ENCODE data around the gene RGS9BP.

The RGS9BP gene

GRCh38 chr19:32682317-32682716 is 6.7 kb downstream of the RGS9BP start:
- Histone ChIP-seq H4K8ac (ENCODE audit: low read depth, low read length) (no peak overlapping the region), H3K4me2 (ENCODE audit: low read length) (no peak overlapping the region), H3K4me3 (ENCODE audit: low read depth, low read length) (no peak overlapping the region), H3K27ac (ENCODE audit: low read depth, low read length) (no peak overlapping the region), H3K9ac (ENCODE audit: low read length) (no peak overlapping the region), H3K9me3 (ENCODE audit: insufficient read depth, low read depth, low read length) (no peaks in the 10 kb centered on the region), H4K12ac (ENCODE audit: low read depth, low read length) (no peak overlapping the region), H3K23ac (ENCODE audit: low read length) (no peak overlapping the region), H2AFZ (ENCODE audit: insufficient read depth, low read length, poor library complexity) (no peak overlapping the region), H3K18ac (ENCODE audit: low read length) (no peak overlapping the region), H2AK5ac (ENCODE audit: low read length) (no peak overlapping the region), H3K4me1 (ENCODE audit: control insufficient read depth in 1 of 2, insufficient read depth in 2 of 2, low read length in 2 of 2) (peaks cover 0 to 2% of the 10 kb centered on the region in 2 experiments), H2BK5ac (ENCODE audit: low read depth, low read length, poor library complexity) (no peak overlapping the region), H3K79me1 (ENCODE audit: low read length) (no peaks in the 10 kb centered on the region), H2BK12ac (ENCODE audit: low read length) (no peak overlapping the region), H2BK120ac (ENCODE audit: insufficient read depth, low read length, poor library complexity) (no peak overlapping the region), H3K14ac (ENCODE audit: low read length) (no peak overlapping the region), H3K79me2 (ENCODE audit: control insufficient read depth, insufficient read depth, low read length, poor library complexity) (no peaks in the 10 kb centered on the region), H3K4ac (ENCODE audit: low read depth, low read length) (no peak overlapping the region), H3K36me3 (ENCODE audit: control insufficient read depth in 1 of 2, insufficient read depth in 2 of 2, low read length in 2 of 2) (no peaks in the 10 kb centered on the region), H4K91ac (ENCODE audit: low read depth, low read length) (no peak overlapping the region), H3K27me3 (ENCODE audit: insufficient read depth, low read length) (peaks cover 3% of the 10 kb centered on the region)
- WGBS (ENCODE audit: extremely low coverage, insufficient coverage, insufficient read length) = no CpG with 5 or more reads among the region's 4 CpGs
- peak; percentile 21 to 51 for DNase-seq

DNA sequence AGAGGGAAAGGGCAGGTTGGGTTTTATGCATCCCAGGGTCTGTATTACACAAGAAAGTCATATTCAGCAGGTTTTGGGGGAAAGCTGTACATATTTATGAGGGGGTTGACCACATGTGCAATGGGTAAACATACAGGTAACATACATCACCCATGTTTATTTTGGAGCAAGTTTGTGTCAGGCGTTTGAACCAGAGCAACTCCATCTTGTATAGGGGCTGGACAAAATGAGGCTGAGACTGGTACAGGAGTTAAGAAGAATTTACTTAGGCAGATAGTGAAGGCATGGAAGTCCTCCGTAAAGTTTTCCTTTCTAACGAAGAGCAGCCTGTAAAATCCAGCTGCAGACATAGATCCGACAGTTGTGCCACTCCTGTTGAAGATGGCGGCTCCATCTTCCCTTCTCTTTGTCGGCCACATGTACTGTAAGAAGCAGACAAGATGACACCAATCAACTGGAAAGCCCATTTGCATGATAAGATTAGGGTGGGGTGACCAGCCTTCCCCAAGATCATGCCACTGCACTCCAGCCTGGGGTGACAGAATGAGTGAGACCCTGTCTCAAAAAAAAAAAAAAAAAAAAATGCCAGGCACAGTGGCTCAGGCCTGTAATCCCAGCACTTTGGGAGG is 11.3 kb downstream of the RGS9BP start:
- Histone ChIP-seq H3K4me3 (ENCODE audit: low read depth, low read length) (no peak overlapping the region), H3K4me2 (ENCODE audit: low read length) (no peak overlapping the region), H3K79me2 (ENCODE audit: control insufficient read depth, insufficient read depth, low read length, poor library complexity) (peaks cover under 1% of the 10 kb centered on the region), H3K36me3 (ENCODE audit: control insufficient read depth in 1 of 2, insufficient read depth in 2 of 2, low read length in 2 of 2) (no peaks in the 10 kb centered on the region), H3K18ac (ENCODE audit: low read length) (no peak overlapping the region), H3K79me1 (ENCODE audit: low read length) (peaks cover 4% of the 10 kb centered on the region), H3K9ac (ENCODE audit: low read length) (no peak overlapping the region), H3K27me3 (ENCODE audit: insufficient read depth, low read length) (no peaks in the 10 kb centered on the region), H3K9me3 (ENCODE audit: insufficient read depth, low read depth, low read length) (no peaks in the 10 kb centered on the region), H2BK5ac (ENCODE audit: low read depth, low read length, poor library complexity) (no peak overlapping the region), H2AK5ac (ENCODE audit: low read length) (no peak overlapping the region), H3K27ac (ENCODE audit: low read depth, low read length) (no peak overlapping the region), H3K4me1 (ENCODE audit: control insufficient read depth in 1 of 2, insufficient read depth in 2 of 2, low read length in 2 of 2) (peaks cover 0 to 6% of the 10 kb centered on the region in 2 experiments), H3K4ac (ENCODE audit: low read depth, low read length) (no peak overlapping the region), H2BK12ac (ENCODE audit: low read length) (no peak overlapping the region), H4K91ac (ENCODE audit: low read depth, low read length) (no peak overlapping the region), H3K14ac (ENCODE audit: low read length) (no peak overlapping the region), H4K8ac (ENCODE audit: low read depth, low read length) (no peak overlapping the region), H4K12ac (ENCODE audit: low read depth, low read length) (no peak overlapping the region), H3K23ac (ENCODE audit: low read length) (no peak overlapping the region), H2AFZ (ENCODE audit: insufficient read depth, low read length, poor library complexity) (no peak overlapping the region), H2BK120ac (ENCODE audit: insufficient read depth, low read length, poor library complexity) (no peak overlapping the region)
- DNase-seq = no peak
- WGBS (ENCODE audit: extremely low coverage, insufficient coverage, insufficient read length) = no CpG with 5 or more reads among the region's 6 CpGs

DNA sequence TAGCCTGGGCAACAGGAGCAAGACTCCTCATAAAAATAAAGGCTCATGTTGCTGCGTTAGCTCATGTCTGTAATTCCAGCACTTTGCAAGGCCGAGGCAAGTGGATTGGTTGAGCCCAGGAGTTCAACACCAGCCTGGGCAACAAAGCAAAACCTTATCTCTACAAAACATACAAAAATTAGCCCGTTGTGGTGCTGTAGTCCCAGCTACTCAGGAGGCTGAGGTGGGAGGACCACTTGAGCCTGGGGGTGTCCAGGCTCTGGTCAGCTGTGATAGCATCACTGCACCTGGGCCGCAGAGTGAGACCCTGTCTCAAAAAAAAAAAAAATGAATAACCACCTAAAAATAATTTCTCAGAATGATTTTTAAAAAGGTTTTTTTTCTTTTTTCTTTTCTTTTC is 12.0 kb downstream of the RGS9BP start:
- no peak overlapping the region for H2BK5ac ChIP-seq (ENCODE audit: low read depth, low read length, poor library complexity)
- no peak overlapping the region for H2AFZ ChIP-seq (ENCODE audit: insufficient read depth, low read length, poor library complexity)
- no CpG with 5 or more reads among the region's 4 CpGs for WGBS (ENCODE audit: extremely low coverage, insufficient coverage, insufficient read length)
- H4K8ac ChIP-seq (ENCODE audit: low read depth, low read length) = no peak overlapping the region
- peaks cover 10% of the 10 kb centered on the region for H3K79me1 ChIP-seq (ENCODE audit: low read length)
- H2AK5ac ChIP-seq (ENCODE audit: low read length) = no peak overlapping the region
- no peak overlapping the region for H2BK120ac ChIP-seq (ENCODE audit: insufficient read depth, low read length, poor library complexity)
- H3K27ac ChIP-seq (ENCODE audit: low read depth, low read length) = no peak overlapping the region
- DNase-seq = no peak
- H4K91ac ChIP-seq (ENCODE audit: low read depth, low read length) = no peak overlapping the region
- peaks cover 5% of the 10 kb centered on the region for H3K79me2 ChIP-seq (ENCODE audit: control insufficient read depth, insufficient read depth, low read length, poor library complexity)
- H3K4ac ChIP-seq (ENCODE audit: low read depth, low read length) = no peak overlapping the region
- no peak overlapping the region for H2BK12ac ChIP-seq (ENCODE audit: low read length)
- no peak overlapping the region for H3K18ac ChIP-seq (ENCODE audit: low read length)
- peaks cover 6 to 11% of the 10 kb centered on the region in 2 experiments for H3K4me1 ChIP-seq (ENCODE audit: control insufficient read depth in 1 of 2, insufficient read depth in 2 of 2, low read length in 2 of 2)
- no peak overlapping the region for H3K14ac ChIP-seq (ENCODE audit: low read length)
- H3K36me3 ChIP-seq (ENCODE audit: control insufficient read depth in 1 of 2, insufficient read depth in 2 of 2, low read length in 2 of 2) = no peaks in the 10 kb centered on the region
- H3K9me3 ChIP-seq (ENCODE audit: insufficient read depth, low read depth, low read length) = no peaks in the 10 kb centered on the region
- no peak overlapping the region for H3K4me2 ChIP-seq (ENCODE audit: low read length)
- H3K27me3 ChIP-seq (ENCODE audit: insufficient read depth, low read length) = no peaks in the 10 kb centered on the region
- no peak overlapping the region for H3K4me3 ChIP-seq (ENCODE audit: low read depth, low read length)
- no peak overlapping the region for H3K23ac ChIP-seq (ENCODE audit: low read length)
- H4K12ac ChIP-seq (ENCODE audit: low read depth, low read length) = no peak overlapping the region
- H3K9ac ChIP-seq (ENCODE audit: low read length) = no peak overlapping the region

DNA sequence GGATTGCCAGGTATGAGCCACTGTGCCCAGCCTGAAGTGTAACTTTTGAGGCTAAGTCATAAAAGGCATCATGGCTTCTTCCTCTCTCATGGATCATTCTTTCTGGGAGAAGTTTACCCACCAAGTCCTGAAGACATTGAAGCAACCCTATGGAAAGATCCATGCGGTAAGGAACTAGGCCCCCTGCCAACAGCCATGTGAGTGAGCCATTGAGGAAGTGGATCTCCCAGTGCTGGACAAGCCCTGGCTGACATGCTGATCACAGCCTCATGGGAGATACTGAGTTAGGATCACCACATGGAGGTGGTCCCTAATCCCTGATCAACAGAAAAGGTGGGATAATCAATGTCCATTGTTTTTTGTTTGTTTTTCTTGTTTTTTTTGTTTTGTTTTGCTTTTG is 12.7 kb downstream of the RGS9BP start:
- no peak for DNase-seq
- Histone ChIP-seq H3K9ac (ENCODE audit: low read length) (no peak overlapping the region), H2BK5ac (ENCODE audit: low read depth, low read length, poor library complexity) (no peak overlapping the region), H4K12ac (ENCODE audit: low read depth, low read length) (no peak overlapping the region), H3K4ac (ENCODE audit: low read depth, low read length) (no peak overlapping the region), H4K8ac (ENCODE audit: low read depth, low read length) (no peak overlapping the region), H3K4me2 (ENCODE audit: low read length) (no peak overlapping the region), H3K14ac (ENCODE audit: low read length) (no peak overlapping the region), H3K4me1 (ENCODE audit: control insufficient read depth in 1 of 2, insufficient read depth in 2 of 2, low read length in 2 of 2) (peaks cover 7 to 12% of the 10 kb centered on the region in 2 experiments), H3K18ac (ENCODE audit: low read length) (no peak overlapping the region), H3K9me3 (ENCODE audit: insufficient read depth, low read depth, low read length) (no peaks in the 10 kb centered on the region), H4K91ac (ENCODE audit: low read depth, low read length) (no peak overlapping the region), H3K23ac (ENCODE audit: low read length) (no peak overlapping the region), H3K36me3 (ENCODE audit: control insufficient read depth in 1 of 2, insufficient read depth in 2 of 2, low read length in 2 of 2) (no peaks in the 10 kb centered on the region), H3K27me3 (ENCODE audit: insufficient read depth, low read length) (no peaks in the 10 kb centered on the region), H2BK12ac (ENCODE audit: low read length) (no peak overlapping the region), H3K4me3 (ENCODE audit: low read depth, low read length) (no peak overlapping the region), H2BK120ac (ENCODE audit: insufficient read depth, low read length, poor library complexity) (no peak overlapping the region), H2AK5ac (ENCODE audit: low read length) (no peak overlapping the region), H2AFZ (ENCODE audit: insufficient read depth, low read length, poor library complexity) (no peak overlapping the region), H3K79me2 (ENCODE audit: control insufficient read depth, insufficient read depth, low read length, poor library complexity) (peaks cover 5% of the 10 kb centered on the region), H3K27ac (ENCODE audit: low read depth, low read length) (no peak overlapping the region), H3K79me1 (ENCODE audit: low read length) (peaks cover 10% of the 10 kb centered on the region)
- WGBS (ENCODE audit: extremely low coverage, insufficient coverage, insufficient read length) = no CpG with 5 or more reads among the region's 1 CpG

All from trophoblast cell (in vitro differentiated cells and primary cell).